Caco-2 (cell line): ENCODE measurements around the gene ARHGDIG. TPM values are rescaled to one million over a fixed set of nuclear protein-coding genes. Genes with fewer than 3 reads are reported as not detected.

Source experiments
- BruUV-seq: library from RNA; stranded (reverse); fragments of 400-500 nt; replicated peaks from 2 replicates; lab custom pipeline; 2021; lab: Mats Ljungman, UMichigan
- CTCF ChIA-PET: fragments of 300-600 bp; sonication (Branson Sonifier 250); formaldehyde crosslinking; loops from one replicate; lab custom pipeline; 2022; ENCODE audit warnings: antibody characterized with exemption; lab: Charles Lee
- POLR2A ChIA-PET: fragments of 300-600 bp; sonication (Branson Sonifier 250); formaldehyde crosslinking; loops from one replicate; lab custom pipeline; 2022; ENCODE audit warnings: antibody characterized with exemption; lab: Charles Lee
- DNase-seq, 2 experiments: peaks; one replicate each; pipeline versions ENCODE4 v3.0.0 to v3.0.0-alpha.2; 2020 to 2022
- H3K27me3 ChIP-seq: replicated peaks from 2 replicates; pipeline ENCODE4 v1.6.0; 2011; ENCODE audit warnings: low read length; ENCODE audit not compliant: control insufficient read depth, insufficient read depth
- H3K36me3 ChIP-seq: 2 replicates; pipeline ENCODE4 v1.5.1; 2011; ENCODE audit warnings: low read length; ENCODE audit not compliant: control insufficient read depth, insufficient read depth
- H3K4me1 ChIP-seq: fragments of 250-450 bp; sonication (Bioruptor Pico); 2 replicates; pipeline ENCODE4 v1.5.1; 2020; ENCODE audit warnings: mild to moderate bottlenecking
- H3K4me3 ChIP-seq: 2 replicates; pipeline ENCODE4 v1.5.1; 2011; ENCODE audit warnings: low read depth, mild to moderate bottlenecking, control low read depth, low read length
- H3K9me3 ChIP-seq: fragments of 250-450 bp; sonication (Bioruptor Pico); 2 replicates; pipeline ENCODE4 v1.5.1; 2020; ENCODE audit warnings: mild to moderate bottlenecking, moderate library complexity
- H3K27ac Mint-ChIP-seq: one replicate; pipeline ENCODE4 v1.8.0; 2022; ENCODE audit warnings: mixed read lengths; ENCODE audit not compliant: unreplicated experiment
- H3K27me3 Mint-ChIP-seq: one replicate; pipeline ENCODE4 v1.8.0; 2022; ENCODE audit warnings: mixed read lengths; ENCODE audit not compliant: insufficient read depth, unreplicated experiment
- H3K36me3 Mint-ChIP-seq: one replicate; pipeline ENCODE4 v1.8.0; 2022; ENCODE audit warnings: mild to moderate bottlenecking, mixed read lengths; ENCODE audit not compliant: insufficient read depth, unreplicated experiment
- H3K4me1 Mint-ChIP-seq: one replicate; pipeline ENCODE4 v1.8.0; 2022; ENCODE audit warnings: low read depth, mixed read lengths; ENCODE audit not compliant: unreplicated experiment
- H3K4me3 Mint-ChIP-seq: one replicate; pipeline ENCODE4 v1.8.0; 2022; ENCODE audit warnings: mild to moderate bottlenecking, moderate library complexity, mixed read lengths; ENCODE audit not compliant: unreplicated experiment
- H3K9me3 Mint-ChIP-seq: one replicate; pipeline ENCODE4 v1.8.0; 2022; ENCODE audit warnings: mixed read lengths; ENCODE audit not compliant: unreplicated experiment
- intact Hi-C: fragments of 100-400 bp; cut with micrococcal nuclease; formaldehyde crosslinking; loops from one replicate; pipeline ENCODE4 v1.10.0; 2022; ENCODE audit not compliant: unreplicated experiment
- total RNA-seq: library from RNA; stranded (reverse); gene quantifications from 2 replicates; pipeline ENCODE4 v1.2.3, GENCODE V29; 2022
- TF ChIP-seq, protein P1 (sequence below), 2 experiments: fragments of 200-600 bp in 1 of 2; IDR thresholded peaks; 1 replicate in 1 of 2; 2 replicates in 1 of 2; pipeline versions ENCODE4 v1.5.1 to v1.8.0; 2011 to 2022; ENCODE audit warnings: antibody characterized with exemption in 1 of 2, control low read depth in 1 of 2, inconsistent platforms in 1 of 2, low read depth in 1 of 2, low read length in 1 of 2, mild to moderate bottlenecking in 1 of 2, moderate library complexity in 1 of 2; ENCODE audit not compliant: insufficient read depth in 1 of 2, severe bottlenecking in 1 of 2, unreplicated experiment in 1 of 2

The ARHGDIG gene
- total RNA-seq, 1 experiment from 2014 or later = 2.1 TPM

DNA sequence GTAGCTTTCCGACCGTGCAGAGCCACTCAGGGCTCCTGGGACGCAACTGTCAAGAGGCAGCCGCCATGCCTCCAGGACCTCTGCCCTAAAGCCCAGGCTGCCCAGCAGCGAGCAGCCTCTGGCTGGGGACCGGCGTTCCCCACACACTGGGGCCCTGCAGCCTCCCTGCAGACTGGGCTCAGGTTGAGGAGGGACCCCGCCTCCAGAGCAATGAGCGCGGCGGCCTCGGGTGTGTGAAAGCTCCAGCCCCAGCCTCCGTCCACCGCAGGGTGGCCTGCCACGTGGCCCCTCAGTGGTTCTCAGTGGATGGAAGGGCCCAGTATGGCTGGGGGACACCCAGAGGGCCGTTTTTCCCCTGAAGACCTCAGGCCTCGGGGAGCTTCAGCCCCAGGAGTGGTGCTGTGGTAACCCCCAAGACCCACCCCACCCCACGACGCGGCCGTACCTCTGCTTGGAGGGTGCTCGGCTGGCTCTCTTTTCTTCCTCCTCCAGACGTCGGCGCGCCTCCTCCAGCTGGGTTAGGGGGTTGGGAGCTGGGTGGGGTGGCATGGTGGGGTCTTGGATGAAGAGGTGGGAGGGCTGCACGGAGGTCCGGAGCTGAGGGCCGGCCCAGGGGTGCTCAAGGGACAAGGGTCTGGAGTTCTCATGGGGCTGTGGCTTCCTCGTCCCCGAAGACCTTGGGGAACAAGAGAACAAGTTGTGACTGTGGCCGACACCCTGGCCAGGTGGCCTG is 12.8 kb downstream of the ARHGDIG start:
- H3K27me3 Mint-ChIP-seq = no peaks in the 10 kb centered on the region
- intact Hi-C loops = no loop called here
- ChIA-PET POLR2A (no interaction called here), CTCF (no interaction called here)
- Histone ChIP-seq H3K4me3 (no peak overlapping the region), H3K9me3 (no peaks in the 10 kb centered on the region), H3K36me3 (no peaks in the 10 kb centered on the region; the same call in 1 of the 2 replicates), H3K4me1 (no peaks in the 10 kb centered on the region), H3K27me3 (no peaks in the 10 kb centered on the region)
- DNase-seq = no peak
- H3K4me1 Mint-ChIP-seq = no peaks in the 10 kb centered on the region
- no peak overlapping the region for H3K4me3 Mint-ChIP-seq
- no peak overlapping the region for H3K27ac Mint-ChIP-seq
- BruUV-seq = no TSS peak
- H3K9me3 Mint-ChIP-seq = no peaks in the 10 kb centered on the region
- H3K36me3 Mint-ChIP-seq = peaks cover 36% of the 10 kb centered on the region
- TF ChIP-seq, protein P1, sequence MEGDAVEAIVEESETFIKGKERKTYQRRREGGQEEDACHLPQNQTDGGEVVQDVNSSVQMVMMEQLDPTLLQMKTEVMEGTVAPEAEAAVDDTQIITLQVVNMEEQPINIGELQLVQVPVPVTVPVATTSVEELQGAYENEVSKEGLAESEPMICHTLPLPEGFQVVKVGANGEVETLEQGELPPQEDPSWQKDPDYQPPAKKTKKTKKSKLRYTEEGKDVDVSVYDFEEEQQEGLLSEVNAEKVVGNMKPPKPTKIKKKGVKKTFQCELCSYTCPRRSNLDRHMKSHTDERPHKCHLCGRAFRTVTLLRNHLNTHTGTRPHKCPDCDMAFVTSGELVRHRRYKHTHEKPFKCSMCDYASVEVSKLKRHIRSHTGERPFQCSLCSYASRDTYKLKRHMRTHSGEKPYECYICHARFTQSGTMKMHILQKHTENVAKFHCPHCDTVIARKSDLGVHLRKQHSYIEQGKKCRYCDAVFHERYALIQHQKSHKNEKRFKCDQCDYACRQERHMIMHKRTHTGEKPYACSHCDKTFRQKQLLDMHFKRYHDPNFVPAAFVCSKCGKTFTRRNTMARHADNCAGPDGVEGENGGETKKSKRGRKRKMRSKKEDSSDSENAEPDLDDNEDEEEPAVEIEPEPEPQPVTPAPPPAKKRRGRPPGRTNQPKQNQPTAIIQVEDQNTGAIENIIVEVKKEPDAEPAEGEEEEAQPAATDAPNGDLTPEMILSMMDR (IDR thresholded peaks at IDR 0.05; ENCODE audit: insufficient read depth in 1 of 2, low read depth in 1 of 2, low read length in 1 of 2, severe bottlenecking in 1 of 2, unreplicated experiment in 1 of 2) = no peak

DNA sequence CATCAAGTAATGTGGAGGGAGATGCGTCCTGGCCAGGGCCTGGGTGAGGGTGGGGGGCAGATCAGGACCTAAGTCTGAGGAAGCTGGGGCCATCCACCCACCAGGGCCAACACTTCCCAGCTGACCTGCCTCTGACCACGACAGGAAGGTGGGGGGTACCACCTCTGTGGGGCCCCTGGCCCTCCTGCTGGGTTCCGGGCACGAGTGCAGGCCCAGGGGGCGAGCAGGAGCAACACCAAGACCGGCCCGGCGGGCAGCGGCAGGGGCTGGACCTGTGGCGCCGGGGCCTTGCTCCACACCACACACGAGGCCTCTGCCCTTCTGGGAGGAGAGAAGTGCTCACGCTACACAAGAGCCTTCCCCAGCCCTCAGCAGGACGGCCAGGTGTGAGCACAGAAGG is 15.9 kb downstream of the ARHGDIG start:
- no peak overlapping the region for H3K4me3 ChIP-seq
- no peaks in the 10 kb centered on the region for H3K4me1 ChIP-seq
- Mint-ChIP-seq H3K27me3 (no peaks in the 10 kb centered on the region), H3K27ac (no peak overlapping the region), H3K36me3 (peaks cover 31% of the 10 kb centered on the region), H3K4me1 (no peaks in the 10 kb centered on the region), H3K4me3 (no peak overlapping the region), H3K9me3 (no peaks in the 10 kb centered on the region)
- intact Hi-C loops = no loop called here
- BruUV-seq = no TSS peak
- TF ChIP-seq, protein P1 (IDR thresholded peaks at IDR 0.05; ENCODE audit: insufficient read depth in 1 of 2, low read depth in 1 of 2, low read length in 1 of 2, severe bottlenecking in 1 of 2, unreplicated experiment in 1 of 2) = no peak
- no peaks in the 10 kb centered on the region for H3K9me3 ChIP-seq
- DNase-seq = no peak
- ChIA-PET POLR2A (no interaction called here), CTCF (no interaction called here)
- no peaks in the 10 kb centered on the region for H3K36me3 ChIP-seq
- no peaks in the 10 kb centered on the region for H3K27me3 ChIP-seq

- POLR2A ChIA-PET = no interaction called here
- intact Hi-C loops = no loop called here
- H3K36me3 Mint-ChIP-seq = peaks cover 31% of the 10 kb centered on the region
These were observed 16.6 kb downstream of the ARHGDIG start for GRCh38 chr16:296806-297510.

More at GRCh38 chr16:296806-297510, 16.6 kb downstream of the ARHGDIG start:
- no peaks in the 10 kb centered on the region for H3K9me3 Mint-ChIP-seq
- TF ChIP-seq, protein P1 (IDR thresholded peaks at IDR 0.05; ENCODE audit: insufficient read depth in 1 of 2, low read depth in 1 of 2, low read length in 1 of 2, severe bottlenecking in 1 of 2, unreplicated experiment in 1 of 2) = no peak
- BruUV-seq = no TSS peak
- CTCF ChIA-PET = no interaction called here
- no peaks in the 10 kb centered on the region for H3K27me3 Mint-ChIP-seq
- H3K27me3 ChIP-seq = no peaks in the 10 kb centered on the region
- no peaks in the 10 kb centered on the region for H3K4me1 ChIP-seq
- no peak overlapping the region for H3K4me3 Mint-ChIP-seq
- DNase-seq = no peak
- no peaks in the 10 kb centered on the region for H3K9me3 ChIP-seq
- no peak overlapping the region for H3K4me3 ChIP-seq
- no peaks in the 10 kb centered on the region for H3K4me1 Mint-ChIP-seq
- no peak overlapping the region for H3K27ac Mint-ChIP-seq
- no peaks in the 10 kb centered on the region for H3K36me3 ChIP-seq
